Breast epithelium (tissue), 3 donors: ENCODE data around the gene UBE2G1.

Source experiments
- POLR2AphosphoS5 ChIP-seq, 3 donors: sonication (generic); formaldehyde crosslinking; IDR thresholded peaks; one replicate each; pipeline ENCODE4 v1.6.1; 2017; ENCODE audit warnings: antibody characterized with exemption in 3 of 3
- TF ChIP-seq, protein P1 (sequence below), 3 donors: fragments of 450-650 bp; IDR thresholded peaks; one replicate each; pipeline ENCODE4 v1.5.1; 2016 to 2017; ENCODE audit warnings: antibody characterized with exemption in 3 of 3, mild to moderate bottlenecking in 3 of 3, moderate library complexity in 3 of 3

GRCh38 chr17:4407216-4407615 is 40.7 kb upstream of the UBE2G1 start:
- TF ChIP-seq, protein P1, sequence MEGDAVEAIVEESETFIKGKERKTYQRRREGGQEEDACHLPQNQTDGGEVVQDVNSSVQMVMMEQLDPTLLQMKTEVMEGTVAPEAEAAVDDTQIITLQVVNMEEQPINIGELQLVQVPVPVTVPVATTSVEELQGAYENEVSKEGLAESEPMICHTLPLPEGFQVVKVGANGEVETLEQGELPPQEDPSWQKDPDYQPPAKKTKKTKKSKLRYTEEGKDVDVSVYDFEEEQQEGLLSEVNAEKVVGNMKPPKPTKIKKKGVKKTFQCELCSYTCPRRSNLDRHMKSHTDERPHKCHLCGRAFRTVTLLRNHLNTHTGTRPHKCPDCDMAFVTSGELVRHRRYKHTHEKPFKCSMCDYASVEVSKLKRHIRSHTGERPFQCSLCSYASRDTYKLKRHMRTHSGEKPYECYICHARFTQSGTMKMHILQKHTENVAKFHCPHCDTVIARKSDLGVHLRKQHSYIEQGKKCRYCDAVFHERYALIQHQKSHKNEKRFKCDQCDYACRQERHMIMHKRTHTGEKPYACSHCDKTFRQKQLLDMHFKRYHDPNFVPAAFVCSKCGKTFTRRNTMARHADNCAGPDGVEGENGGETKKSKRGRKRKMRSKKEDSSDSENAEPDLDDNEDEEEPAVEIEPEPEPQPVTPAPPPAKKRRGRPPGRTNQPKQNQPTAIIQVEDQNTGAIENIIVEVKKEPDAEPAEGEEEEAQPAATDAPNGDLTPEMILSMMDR (IDR thresholded peaks at IDR 0.05): no peak
- no peak for TF ChIP-seq POLR2AphosphoS5 (IDR thresholded peaks at IDR 0.05)
